Smooth muscle cell (in vitro differentiated cells): ENCODE results near the gene RCOR1. TPM values are rescaled to one million over a fixed set of nuclear protein-coding genes. Genes with fewer than 3 reads are reported as not detected.
"Not testable (repeated sequence)": the region's sequence is repeated elsewhere in the genome, so short reads cannot be mapped to it uniquely, and the experiment has no call there.

Source experiments
- DNase-seq: peaks from one replicate; lab custom pipeline; 2025; ENCODE audit not compliant: unreplicated experiment; lab: John Stamatoyannopoulos, UW
- H2AFZ ChIP-seq: fragments of 200-600 bp; sonication (generic); 2 replicates; pipeline ENCODE4 v1.6.0; 2016; ENCODE audit warnings: antibody characterized with exemption, low read depth, mild to moderate bottlenecking
- H3F3A ChIP-seq: fragments of 200-600 bp; sonication (generic); 2 replicates; pipeline ENCODE4 v1.6.0; 2017; ENCODE audit warnings: antibody characterized with exemption, low read depth
- H3K27ac ChIP-seq: fragments of 200-600 bp; sonication (generic); 2 replicates; pipeline ENCODE4 v1.5.1; 2016; ENCODE audit warnings: low read depth, mild to moderate bottlenecking
- H3K27me3 ChIP-seq: fragments of 200-600 bp; sonication (generic); 2 replicates; pipeline ENCODE4 v1.6.1; 2016; ENCODE audit warnings: low read depth, mild to moderate bottlenecking
- H3K36me3 ChIP-seq: fragments of 200-600 bp; sonication (generic); 2 replicates; pipeline ENCODE4 v1.5.1; 2016; ENCODE audit warnings: low read depth
- H3K4me1 ChIP-seq: fragments of 200-600 bp; sonication (generic); 2 replicates; pipeline ENCODE4 v1.5.1; 2016; ENCODE audit warnings: low read depth
- H3K4me2 ChIP-seq: fragments of 200-600 bp; sonication (generic); 2 replicates; pipeline ENCODE4 v1.6.0; 2016; ENCODE audit warnings: mild to moderate bottlenecking
- H3K4me3 ChIP-seq: fragments of 200-600 bp; sonication (generic); 2 replicates; pipeline ENCODE4 v1.5.1; 2016; ENCODE audit warnings: mild to moderate bottlenecking
- H3K79me2 ChIP-seq: fragments of 200-600 bp; sonication (generic); 2 replicates; pipeline ENCODE4 v1.6.0; 2016; ENCODE audit warnings: low read depth, mild to moderate bottlenecking
- H3K9ac ChIP-seq: fragments of 200-600 bp; sonication (generic); 2 replicates; pipeline ENCODE4 v1.6.0; 2016; ENCODE audit warnings: low read depth
- H3K9me3 ChIP-seq: fragments of 200-600 bp; sonication (generic); replicated peaks from 2 replicates; pipeline ENCODE4 v1.5.1; 2016; ENCODE audit warnings: low read depth
- H4K20me1 ChIP-seq: fragments of 200-600 bp; sonication (generic); 2 replicates; pipeline ENCODE4 v1.6.0; 2016; ENCODE audit warnings: low read depth
- CTCF ChIP-seq: fragments of 200-600 bp; sonication (generic); IDR thresholded peaks from 2 replicates; pipeline ENCODE4 v1.5.1; 2017; ENCODE audit warnings: borderline replicate concordance, mild to moderate bottlenecking, antibody characterized with exemption; ENCODE audit not compliant: insufficient read depth, poor library complexity, severe bottlenecking
- WGBS: methylation state at CpG from one replicate; pipeline ENCODE4 v1.1.7; 2016; ENCODE audit warnings: low lambda C conversion rate; 5-methylcytosine and 5-hydroxymethylcytosine counted together
- polyA plus RNA-seq: library from polyadenylated mRNA; unstranded; fragments of >200 nt; fragmentation: Nextera tagmentation; extraction: Ambion mirVana; gene quantifications from 2 replicates; pipeline ENCODE4 v1.2.1, GENCODE V29; 2016
- total RNA-seq: library from RNA; depleted of rRNA; stranded (reverse); fragments of >200 nt; gene quantifications from 2 replicates; pipeline ENCODE4 v1.2.3, GENCODE V29; 2014

RCOR1 gene
- total and polyA plus RNA-seq, 2 experiments from 2014 or later: 4.4 to 29.3 TPM

GRCh38 chr14:102629808-102630350, 37.4 kb downstream of the RCOR1 start:
- Histone ChIP-seq H3F3A (no peaks in the 10 kb centered on the region), H3K79me2 (peaks cover 96% of the 10 kb centered on the region), H3K27ac (no peak overlapping the region), H3K9me3 (no peaks in the 10 kb centered on the region), H3K4me3 (no peak overlapping the region), H3K9ac (no peak overlapping the region), H2AFZ (no peak overlapping the region), H4K20me1 (peaks cover 96% of the 10 kb centered on the region), H3K4me1 (peaks cover 14% of the 10 kb centered on the region), H3K4me2 (no peak overlapping the region), H3K27me3 (no peaks in the 10 kb centered on the region), H3K36me3 (no peaks in the 10 kb centered on the region)
- WGBS: 67% methylated on average over 3 of the region's 3 CpGs
- no peak for TF ChIP-seq CTCF
- DNase-seq: no peak

- no peaks in the 10 kb centered on the region for H3K36me3 ChIP-seq
- no peak overlapping the region for H3K27ac ChIP-seq
- H4K20me1 ChIP-seq: peaks cover 96% of the 10 kb centered on the region
- H3K9ac ChIP-seq: no peak overlapping the region
- H3K79me2 ChIP-seq: peaks cover 96% of the 10 kb centered on the region
- no peaks in the 10 kb centered on the region for H3K27me3 ChIP-seq
- no peaks in the 10 kb centered on the region for H3K9me3 ChIP-seq
- no peak for DNase-seq
- H3F3A ChIP-seq: no peaks in the 10 kb centered on the region
- no peak overlapping the region for H3K4me2 ChIP-seq
- TF ChIP-seq CTCF: no peak
- 71% methylated on average over 5 of the region's 5 CpGs for WGBS
- no peak overlapping the region for H2AFZ ChIP-seq
- no peak overlapping the region for H3K4me3 ChIP-seq
- peaks cover 14% of the 10 kb centered on the region for H3K4me1 ChIP-seq
These were observed 38.0 kb downstream of the RCOR1 start for GRCh38 chr14:102630405-102630804.

- Histone ChIP-seq H3K79me2 (peaks cover 96% of the 10 kb centered on the region), H3K4me3 (no peak overlapping the region), H2AFZ (no peak overlapping the region), H3K36me3 (no peaks in the 10 kb centered on the region), H3K4me2 (no peak overlapping the region), H3K27me3 (no peaks in the 10 kb centered on the region), H3K27ac (no peak overlapping the region), H3K9me3 (no peaks in the 10 kb centered on the region), H3F3A (no peaks in the 10 kb centered on the region), H3K9ac (no peak overlapping the region), H3K4me1 (peaks cover 14% of the 10 kb centered on the region), H4K20me1 (peaks cover 96% of the 10 kb centered on the region)
- no peak for DNase-seq
- WGBS: 91% methylated on average over 8 of the region's 8 CpGs
- no peak for TF ChIP-seq CTCF
These were observed 38.4 kb downstream of the RCOR1 start for GRCh38 chr14:102630881-102631280.

GRCh38 chr14:102633906-102634595, 41.6 kb downstream of the RCOR1 start:
- Histone ChIP-seq H3F3A (no peaks in the 10 kb centered on the region), H3K27me3 (no peaks in the 10 kb centered on the region), H2AFZ (no peak overlapping the region), H3K9ac (no peak overlapping the region), H3K9me3 (no peaks in the 10 kb centered on the region), H3K36me3 (no peaks in the 10 kb centered on the region), H3K27ac (no peak overlapping the region), H3K4me2 (no peak overlapping the region), H3K79me2 (peaks cover 97% of the 10 kb centered on the region), H3K4me3 (no peak overlapping the region), H3K4me1 (peaks cover 17% of the 10 kb centered on the region), H4K20me1 (peaks cover 96% of the 10 kb centered on the region)
- DNase-seq: no peak
- WGBS: 85% methylated on average over 4 of the region's 4 CpGs
- TF ChIP-seq CTCF: no peak

GRCh38 chr14:102639611-102640010, 47.2 kb downstream of the RCOR1 start:
- H2AFZ ChIP-seq, H3F3A ChIP-seq, H3K9me3 ChIP-seq, H3K27ac ChIP-seq, H3K36me3 ChIP-seq, H3K27me3 ChIP-seq, H3K9ac ChIP-seq, H3K4me2 ChIP-seq, H3K4me3 ChIP-seq, H3K4me1 ChIP-seq, DNase-seq: not testable (repeated sequence)
- 91% methylated on average over 6 of the region's 6 CpGs for WGBS
- H3K79me2 ChIP-seq: peaks cover 100% of the 10 kb centered on the region
- peaks cover 100% of the 10 kb centered on the region for H4K20me1 ChIP-seq
